ENCODE results near the gene ABTB1.

Gene ABTB1

DNA sequence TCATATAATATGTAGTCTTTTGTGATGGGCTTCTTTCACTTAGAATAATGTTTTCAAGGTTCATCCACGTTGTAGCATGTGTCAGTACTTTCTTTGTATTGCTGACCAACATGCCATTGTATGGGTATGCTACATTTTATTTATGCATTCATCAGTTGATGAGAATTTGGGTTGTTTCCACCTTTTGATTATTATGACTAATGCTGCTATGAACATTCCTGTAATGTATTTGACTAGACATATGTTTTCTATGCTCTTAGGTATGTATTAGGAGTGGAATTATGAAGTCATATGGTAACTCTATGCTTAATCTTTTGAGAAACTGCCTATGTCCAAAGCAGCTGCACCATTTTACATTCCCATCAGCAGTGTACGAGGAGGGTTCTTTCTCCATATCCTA is 46.9 kb upstream of the ABTB1 start:
- H3K4me1 ChIP-seq (ENCODE audit: control insufficient read depth, insufficient read depth, low read length), result no peaks in the 10 kb centered on the region
- H3K36me3 ChIP-seq (ENCODE audit: control insufficient read depth in 2 of 2, insufficient read depth in 1 of 2, low read length in 2 of 2), result peaks cover 0 to 25% of the 10 kb centered on the region in 2 experiments; a peak in 1 of 3 replicates
- no peak overlapping the region for H3K4me3 ChIP-seq (ENCODE audit: low read depth, low read length)
- ChIA-PET POLR2A (no interaction called here), CTCF (interaction anchor here (0.6 to 0.7 kb wide), 2 partner anchors 11 to 26 kb away, joined by 3 to 4 read pairs; no protein-coding TSS in a partner anchor)
- peak; percentile 32; the same call in 1 of the 2 replicates for TF ChIP-seq ZNF10 (tag by site-specific recombination; IDR thresholded peaks at IDR 0.05)
- no peak for TF ChIP-seq ZNF138 (tag by site-specific recombination; IDR thresholded peaks at IDR 0.05; ENCODE audit: borderline replicate concordance)
- no peak for TF ChIP-seq ZNF624 (tag by site-specific recombination; IDR thresholded peaks at IDR 0.05)
- TF ChIP-seq ZNF623 (tag by site-specific recombination; IDR thresholded peaks at IDR 0.05), result no peak
- H3K27ac ChIP-seq (ENCODE audit: extremely low read depth, low read depth, low read length), result no peak overlapping the region
- H3K9me3 ChIP-seq (ENCODE audit: control insufficient read depth, insufficient read depth, low read depth, low read length), result no peaks in the 10 kb centered on the region

DNA sequence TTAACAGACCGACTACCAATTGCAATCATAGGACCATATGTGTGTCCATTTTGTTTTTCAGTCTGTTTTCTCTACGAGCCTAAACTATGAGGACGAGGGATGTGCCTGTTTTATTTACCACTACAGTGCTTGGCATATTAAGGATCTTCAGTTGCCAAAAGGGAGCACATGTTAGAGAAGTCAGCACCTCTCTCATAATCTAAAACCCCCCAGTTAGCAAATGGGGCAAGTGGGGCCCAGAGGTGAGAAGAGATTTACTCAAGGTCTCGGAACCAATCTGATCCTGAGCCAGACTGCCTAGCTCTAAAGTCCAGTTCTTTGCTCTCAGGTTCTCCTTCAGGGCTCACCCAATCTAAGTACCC is 44.3 kb upstream of the ABTB1 start:
- ChIA-PET POLR2A (interaction anchor here (1.9 kb wide), 1 partner anchor 31 kb away, joined by 4 read pairs; the partner anchor contains the start of gene MCM2), CTCF (no interaction called here)

DNA sequence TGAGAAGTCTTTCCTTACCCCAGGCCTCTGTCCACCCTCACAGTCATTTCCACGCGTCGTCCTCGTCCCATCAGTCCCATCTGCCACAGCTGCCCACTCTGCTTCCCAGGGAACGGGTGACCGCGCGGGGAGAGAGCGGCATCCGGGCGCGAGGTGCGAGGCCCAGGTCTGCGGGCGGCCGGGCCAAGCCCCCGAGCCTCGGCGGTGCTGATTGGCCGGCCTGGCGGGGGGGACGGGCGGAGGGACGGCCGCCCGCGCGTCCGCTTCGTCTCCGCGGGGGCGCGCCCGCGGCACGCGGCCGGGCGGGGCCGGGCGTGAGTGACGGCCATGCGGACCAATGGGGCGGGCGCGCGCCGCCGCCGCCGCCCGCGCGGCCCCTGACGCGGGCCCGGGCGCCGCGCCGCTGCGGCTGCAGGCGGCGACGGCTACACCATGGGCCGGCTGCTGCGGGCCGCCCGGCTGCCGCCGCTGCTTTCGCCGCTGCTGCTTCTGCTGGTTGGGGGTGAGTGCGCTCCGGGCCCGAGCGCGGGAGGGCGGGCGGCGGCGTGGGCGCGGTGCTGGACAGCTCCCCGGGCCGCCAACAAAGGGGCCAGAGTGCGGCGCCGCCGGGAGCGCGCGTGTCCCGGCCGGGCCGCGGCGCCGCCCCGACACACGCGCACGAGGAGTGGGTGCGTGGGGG is 43.8 kb upstream of the ABTB1 start, which contains the start of gene PODXL2:
Gene PODXL2 (plus strand): TSS at position 398 of the 679 bp plus-strand sequence. CDS start 35 bp downstream, at position 433.
- no peaks in the 10 kb centered on the region for H3K36me3 ChIP-seq (ENCODE audit: control insufficient read depth in 2 of 2, insufficient read depth in 1 of 2, low read length in 2 of 2)
- ChIA-PET CTCF (interaction anchor here (0.5 kb wide), 1 partner anchor 10 kb away, joined by 3 read pairs; no protein-coding TSS in a partner anchor), POLR2A (interaction anchor here (1.9 kb wide), 1 partner anchor 31 kb away, joined by 4 read pairs; the partner anchor contains the start of gene MCM2)
- H3K4me1 ChIP-seq (ENCODE audit: control insufficient read depth, insufficient read depth, low read length), result no peaks in the 10 kb centered on the region; the same call in 1 of the 2 replicates
- H3K4me3 ChIP-seq (ENCODE audit: low read depth, low read length), result peak within 1 kb of the TSS; percentile 46
- no peaks in the 10 kb centered on the region for H3K9me3 ChIP-seq (ENCODE audit: control insufficient read depth, insufficient read depth, low read depth, low read length)
- peak within 1 kb of the TSS; percentile 50; the same call in 1 of the 2 replicates for H3K27ac ChIP-seq (ENCODE audit: extremely low read depth, low read depth, low read length)
- TF ChIP-seq KLF8 (tag by site-specific recombination; IDR thresholded peaks at IDR 0.05) (no peak; the same call in 1 of the 2 replicates), ZNF791 (tag by site-specific recombination; IDR thresholded peaks at IDR 0.05) (no peak), ZSCAN30 (tag by site-specific recombination; IDR thresholded peaks at IDR 0.05) (0 out of 2 replicates have a peak, but pooled peaks have one; percentile 35), ZNF514 (tag by site-specific recombination; IDR thresholded peaks at IDR 0.05) (no peak), ZFHX2 (tag by site-specific recombination; conservative IDR thresholded peaks at IDR 0.05) (no peak), IKZF3 (tag by site-specific recombination; IDR thresholded peaks at IDR 0.05) (no peak), SP3 (tag by site-specific recombination; IDR thresholded peaks at IDR 0.05) (0 out of 2 replicates have a peak, but pooled peaks have one; percentile 17), GFI1B (tag by site-specific recombination; IDR thresholded peaks at IDR 0.05) (no peak), SP7 (tag by site-specific recombination; IDR thresholded peaks at IDR 0.05) (0 out of 2 replicates have a peak, but pooled peaks have one; percentile 18), ZNF521 (tag by site-specific recombination; IDR thresholded peaks at IDR 0.05) (no peak), ZNF571 (tag by site-specific recombination; IDR thresholded peaks at IDR 0.05) (no peak), ZBTB8A (tag by site-specific recombination; IDR thresholded peaks at IDR 0.05) (peak; percentile 42; the same call in 1 of the 2 replicates), ZNF157 (tag by site-specific recombination; IDR thresholded peaks at IDR 0.05) (no peak), EGR2 (tag by site-specific recombination; IDR thresholded peaks at IDR 0.05; ENCODE audit: low read depth) (no peak), ZNF239 (tag by site-specific recombination; IDR thresholded peaks at IDR 0.05) (no peak)
- TF ChIP-seq, protein P1, sequence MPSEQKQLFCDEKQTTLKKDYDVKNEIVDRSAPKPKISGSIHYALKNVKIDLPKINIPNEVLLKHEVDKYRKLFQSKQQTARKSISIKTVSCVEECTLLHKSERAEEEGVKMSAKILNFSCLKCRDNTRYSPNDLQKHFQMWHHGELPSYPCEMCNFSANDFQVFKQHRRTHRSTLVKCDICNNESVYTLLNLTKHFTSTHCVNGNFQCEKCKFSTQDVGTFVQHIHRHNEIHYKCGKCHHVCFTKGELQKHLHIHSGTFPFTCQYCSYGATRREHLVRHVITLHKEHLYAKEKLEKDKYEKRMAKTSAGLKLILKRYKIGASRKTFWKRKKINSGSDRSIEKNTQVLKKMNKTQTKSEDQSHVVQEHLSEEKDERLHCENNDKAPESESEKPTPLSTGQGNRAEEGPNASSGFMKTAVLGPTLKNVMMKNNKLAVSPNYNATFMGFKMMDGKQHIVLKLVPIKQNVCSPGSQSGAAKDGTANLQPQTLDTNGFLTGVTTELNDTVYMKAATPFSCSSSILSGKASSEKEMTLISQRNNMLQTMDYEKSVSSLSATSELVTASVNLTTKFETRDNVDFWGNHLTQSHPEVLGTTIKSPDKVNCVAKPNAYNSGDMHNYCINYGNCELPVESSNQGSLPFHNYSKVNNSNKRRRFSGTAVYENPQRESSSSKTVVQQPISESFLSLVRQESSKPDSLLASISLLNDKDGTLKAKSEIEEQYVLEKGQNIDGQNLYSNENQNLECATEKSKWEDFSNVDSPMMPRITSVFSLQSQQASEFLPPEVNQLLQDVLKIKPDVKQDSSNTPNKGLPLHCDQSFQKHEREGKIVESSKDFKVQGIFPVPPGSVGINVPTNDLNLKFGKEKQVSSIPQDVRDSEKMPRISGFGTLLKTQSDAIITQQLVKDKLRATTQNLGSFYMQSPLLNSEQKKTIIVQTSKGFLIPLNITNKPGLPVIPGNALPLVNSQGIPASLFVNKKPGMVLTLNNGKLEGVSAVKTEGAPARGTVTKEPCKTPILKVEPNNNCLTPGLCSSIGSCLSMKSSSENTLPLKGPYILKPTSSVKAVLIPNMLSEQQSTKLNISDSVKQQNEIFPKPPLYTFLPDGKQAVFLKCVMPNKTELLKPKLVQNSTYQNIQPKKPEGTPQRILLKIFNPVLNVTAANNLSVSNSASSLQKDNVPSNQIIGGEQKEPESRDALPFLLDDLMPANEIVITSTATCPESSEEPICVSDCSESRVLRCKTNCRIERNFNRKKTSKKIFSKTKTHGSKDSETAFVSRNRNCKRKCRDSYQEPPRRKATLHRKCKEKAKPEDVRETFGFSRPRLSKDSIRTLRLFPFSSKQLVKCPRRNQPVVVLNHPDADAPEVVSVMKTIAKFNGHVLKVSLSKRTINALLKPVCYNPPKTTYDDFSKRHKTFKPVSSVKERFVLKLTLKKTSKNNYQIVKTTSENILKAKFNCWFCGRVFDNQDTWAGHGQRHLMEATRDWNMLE (tag by site-specific recombination; conservative IDR thresholded peaks at IDR 0.05; ENCODE audit: low read depth), result no peak
- TF ChIP-seq, protein P2, sequence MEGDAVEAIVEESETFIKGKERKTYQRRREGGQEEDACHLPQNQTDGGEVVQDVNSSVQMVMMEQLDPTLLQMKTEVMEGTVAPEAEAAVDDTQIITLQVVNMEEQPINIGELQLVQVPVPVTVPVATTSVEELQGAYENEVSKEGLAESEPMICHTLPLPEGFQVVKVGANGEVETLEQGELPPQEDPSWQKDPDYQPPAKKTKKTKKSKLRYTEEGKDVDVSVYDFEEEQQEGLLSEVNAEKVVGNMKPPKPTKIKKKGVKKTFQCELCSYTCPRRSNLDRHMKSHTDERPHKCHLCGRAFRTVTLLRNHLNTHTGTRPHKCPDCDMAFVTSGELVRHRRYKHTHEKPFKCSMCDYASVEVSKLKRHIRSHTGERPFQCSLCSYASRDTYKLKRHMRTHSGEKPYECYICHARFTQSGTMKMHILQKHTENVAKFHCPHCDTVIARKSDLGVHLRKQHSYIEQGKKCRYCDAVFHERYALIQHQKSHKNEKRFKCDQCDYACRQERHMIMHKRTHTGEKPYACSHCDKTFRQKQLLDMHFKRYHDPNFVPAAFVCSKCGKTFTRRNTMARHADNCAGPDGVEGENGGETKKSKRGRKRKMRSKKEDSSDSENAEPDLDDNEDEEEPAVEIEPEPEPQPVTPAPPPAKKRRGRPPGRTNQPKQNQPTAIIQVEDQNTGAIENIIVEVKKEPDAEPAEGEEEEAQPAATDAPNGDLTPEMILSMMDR (tag by site-specific recombination; IDR thresholded peaks at IDR 0.05), result no peak

More for the DNA sequence above, 44.3 kb upstream of the ABTB1 start:
- Histone ChIP-seq H3K27ac (ENCODE audit: extremely low read depth, low read depth, low read length) (no peak overlapping the region), H3K36me3 (ENCODE audit: control insufficient read depth in 2 of 2, insufficient read depth in 1 of 2, low read length in 2 of 2) (no peaks in the 10 kb centered on the region), H3K4me3 (ENCODE audit: low read depth, low read length) (no peak overlapping the region), H3K9me3 (ENCODE audit: control insufficient read depth, insufficient read depth, low read depth, low read length) (no peaks in the 10 kb centered on the region), H3K4me1 (ENCODE audit: control insufficient read depth, insufficient read depth, low read length) (no peaks in the 10 kb centered on the region; the same call in 1 of the 2 replicates)
- TF ChIP-seq, protein P3, sequence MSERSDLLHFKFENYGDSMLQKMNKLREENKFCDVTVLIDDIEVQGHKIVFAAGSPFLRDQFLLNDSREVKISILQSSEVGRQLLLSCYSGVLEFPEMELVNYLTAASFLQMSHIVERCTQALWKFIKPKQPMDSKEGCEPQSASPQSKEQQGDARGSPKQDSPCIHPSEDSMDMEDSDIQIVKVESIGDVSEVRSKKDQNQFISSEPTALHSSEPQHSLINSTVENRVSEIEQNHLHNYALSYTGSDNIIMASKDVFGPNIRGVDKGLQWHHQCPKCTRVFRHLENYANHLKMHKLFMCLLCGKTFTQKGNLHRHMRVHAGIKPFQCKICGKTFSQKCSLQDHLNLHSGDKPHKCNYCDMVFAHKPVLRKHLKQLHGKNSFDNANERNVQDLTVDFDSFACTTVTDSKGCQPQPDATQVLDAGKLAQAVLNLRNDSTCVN (tag by site-specific recombination; optimal IDR thresholded peaks at IDR 0.05), result no peak
- TF ChIP-seq ZNF335 (tag by site-specific recombination; conservative IDR thresholded peaks at IDR 0.05), result peak; percentile 60
- TF ChIP-seq GLIS2 (tag by site-specific recombination; IDR thresholded peaks at IDR 0.05), result no peak
- no peak for TF ChIP-seq ZNF843 (tag by site-specific recombination; IDR thresholded peaks at IDR 0.05)
- TF ChIP-seq ZNF473 (tag by site-specific recombination; IDR thresholded peaks at IDR 0.05), result no peak
- TF ChIP-seq ZNF654 (tag by site-specific recombination; IDR thresholded peaks at IDR 0.05; ENCODE audit: low read depth), result no peak

Measured in HEK293 (cell line).